GM13976 (cell line): ENCODE data around the gene MAP3K12.

ENCODE experiments used
- DNase-seq: peaks from one replicate; pipeline ENCODE4 v3.0.0; 2012; ENCODE audit warnings: low spot score
- CTCF ChIP-seq: IDR thresholded peaks from 2 replicates; pipeline ENCODE4 v1.5.1; 2012; ENCODE audit warnings: borderline replicate concordance, mild to moderate bottlenecking; ENCODE audit not compliant: insufficient read depth; ENCODE audit errors: extremely low read depth, missing control alignments, control extremely low read depth
- in situ Hi-C: fragments of 300-500 bp; cut with MboI; formaldehyde crosslinking; loops from one replicate; pipeline ENCODE4 v1.12.0; 2022; ENCODE audit warnings: low sequenced_read_pairs, mixed read lengths, inconsistent platforms; ENCODE audit not compliant: unreplicated experiment

The MAP3K12 gene

GRCh38 chr12:53463802-53464560 is 35.3 kb downstream of the MAP3K12 start:
- in situ Hi-C loops, result no loop called here
- TF ChIP-seq CTCF, result no peak
- no peak for DNase-seq

- TF ChIP-seq CTCF, result no peak
- DNase-seq, result no peak
- in situ Hi-C loops, result no loop called here
Measured at GRCh38 chr12:53462935-53463334, 36.3 kb downstream of the MAP3K12 start.

GRCh38 chr12:53461591-53461990 is 37.7 kb downstream of the MAP3K12 start:
- in situ Hi-C loops, result no loop called here
- no peak for TF ChIP-seq CTCF
- no peak for DNase-seq

GRCh38 chr12:53461059-53461458 is 38.2 kb downstream of the MAP3K12 start:
- TF ChIP-seq CTCF, result no peak
- no peak for DNase-seq
- in situ Hi-C loops, result no loop called here

GRCh38 chr12:53459097-53459496 is 40.2 kb downstream of the MAP3K12 start:
- in situ Hi-C loops, result no loop called here
- no peak for DNase-seq
- TF ChIP-seq CTCF, result no peak

- no peak for DNase-seq
- in situ Hi-C loops, result no loop called here
- TF ChIP-seq CTCF, result no peak
Measured at GRCh38 chr12:53456654-53457366, 42.4 kb downstream of the MAP3K12 start.
